AML-193 (cell line): Measurements from ENCODE around the gene MRPS17.

ENCODE experiments used
- DNase-seq, 2 experiments: peaks; one replicate each; lab custom pipeline; 2025; lab: John Stamatoyannopoulos, UW

The MRPS17 gene

DNA sequence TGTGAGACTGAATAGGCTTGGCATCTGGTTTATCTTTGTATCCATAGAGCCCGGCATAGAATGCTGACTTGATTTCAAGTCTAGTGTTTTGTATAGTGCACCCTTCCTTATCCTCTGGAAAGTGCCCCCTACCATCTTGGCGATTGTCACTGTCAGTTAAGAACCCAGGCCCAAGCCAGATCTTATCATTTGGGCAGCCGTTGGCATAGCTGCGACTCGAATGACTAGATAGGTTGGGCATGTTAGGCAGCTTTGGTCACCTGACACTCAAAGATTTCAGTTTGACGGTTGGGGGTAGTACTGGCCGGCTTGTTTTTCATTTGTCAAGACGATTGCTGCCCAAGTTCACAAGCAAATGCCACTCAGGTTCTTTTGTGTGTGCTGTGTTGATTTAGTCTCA is 19.3 kb downstream of the MRPS17 start:
- no peak for DNase-seq

DNA sequence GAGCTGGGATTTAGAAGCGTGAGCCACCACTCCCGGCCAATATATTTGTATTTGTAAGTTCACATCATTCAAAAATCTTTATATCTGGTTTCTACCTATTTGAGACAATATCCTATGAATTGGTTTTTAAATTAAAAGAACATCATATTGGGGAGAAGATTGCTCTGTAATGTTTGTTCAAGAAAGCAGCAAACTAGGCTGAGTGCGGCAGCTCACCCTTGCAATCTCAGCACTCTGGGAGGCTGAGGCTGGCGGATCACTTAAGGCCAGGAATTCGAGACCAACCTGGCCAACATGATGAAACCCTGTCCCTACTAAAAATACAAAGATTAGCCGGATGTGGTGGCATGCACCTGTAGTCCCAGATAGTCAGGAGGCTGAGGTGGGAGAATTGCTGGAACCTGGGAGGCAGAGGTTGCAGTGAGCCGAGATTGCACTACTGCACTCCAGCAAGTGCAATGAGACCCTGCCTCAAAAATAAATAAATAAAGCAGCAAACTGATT is 22.1 kb downstream of the MRPS17 start:
- DNase-seq, result no peak

DNA sequence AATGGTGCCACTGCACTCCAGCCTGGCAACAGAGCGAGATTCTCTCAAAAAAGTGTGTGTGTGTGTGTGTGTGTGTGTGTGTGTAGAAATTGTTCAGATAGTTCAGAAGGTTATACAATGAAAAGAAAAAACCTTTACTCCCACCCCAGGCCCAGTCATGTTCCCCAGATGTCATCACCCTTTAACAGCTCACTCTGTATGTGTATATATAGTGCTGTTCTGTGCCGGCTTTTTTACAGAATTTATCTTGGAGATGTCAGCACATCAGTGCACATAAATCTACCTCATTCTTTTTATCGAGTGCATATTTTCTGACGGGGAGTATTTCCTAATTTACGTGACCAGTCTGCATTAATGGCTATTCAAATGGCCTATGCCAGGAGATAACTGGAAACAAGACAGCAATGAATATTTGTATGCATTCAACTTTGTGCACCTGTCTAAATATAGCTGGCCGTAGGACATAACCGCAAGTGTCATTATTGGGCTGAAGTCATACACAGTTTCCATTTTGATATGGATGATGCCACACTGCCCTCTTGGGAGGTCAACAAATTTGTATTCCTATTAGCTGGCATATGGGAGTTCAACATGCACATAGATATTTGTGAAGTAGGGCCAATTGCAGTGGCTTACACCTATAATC is 24.4 kb downstream of the MRPS17 start:
- DNase-seq, result no peak

DNA sequence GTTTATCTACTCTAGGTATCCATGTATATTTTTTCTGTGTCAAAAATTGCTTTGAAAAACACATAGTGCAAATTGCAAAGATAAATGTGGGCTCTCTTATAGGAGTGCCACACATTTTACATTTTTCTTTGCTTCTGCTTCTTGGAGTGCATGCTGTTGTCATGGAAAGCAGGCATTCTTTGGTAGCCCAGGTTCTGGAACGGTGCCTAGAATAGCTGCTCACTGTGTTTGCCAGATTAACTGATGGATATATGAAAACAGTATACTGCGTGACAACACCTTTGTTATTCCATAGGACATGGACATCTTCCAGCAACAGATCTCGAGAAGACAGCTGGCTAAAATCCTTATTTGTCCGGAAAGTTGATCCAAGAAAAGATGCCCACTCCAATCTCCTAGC is 26.2 kb downstream of the MRPS17 start:
- no peak for DNase-seq

DNA sequence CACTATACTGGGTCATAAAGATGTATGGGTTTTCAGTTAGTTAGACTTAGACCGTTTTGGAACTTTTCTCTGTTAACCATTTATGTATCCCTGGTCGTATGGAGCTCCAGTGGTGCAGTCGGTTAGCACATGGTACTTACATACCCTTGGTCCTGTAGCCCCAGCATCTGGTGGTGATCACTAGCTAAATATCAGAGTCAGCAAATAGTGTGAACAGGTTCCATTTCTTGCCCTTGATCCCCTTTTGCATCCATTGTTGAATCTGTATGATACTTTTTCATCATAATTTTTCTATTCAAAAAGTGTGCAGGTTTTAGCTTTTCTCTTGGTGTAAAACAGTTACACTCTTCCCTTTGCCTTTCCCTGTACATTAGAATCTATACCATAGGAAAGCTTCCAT is 28.6 kb downstream of the MRPS17 start:
- no peak for DNase-seq

DNA sequence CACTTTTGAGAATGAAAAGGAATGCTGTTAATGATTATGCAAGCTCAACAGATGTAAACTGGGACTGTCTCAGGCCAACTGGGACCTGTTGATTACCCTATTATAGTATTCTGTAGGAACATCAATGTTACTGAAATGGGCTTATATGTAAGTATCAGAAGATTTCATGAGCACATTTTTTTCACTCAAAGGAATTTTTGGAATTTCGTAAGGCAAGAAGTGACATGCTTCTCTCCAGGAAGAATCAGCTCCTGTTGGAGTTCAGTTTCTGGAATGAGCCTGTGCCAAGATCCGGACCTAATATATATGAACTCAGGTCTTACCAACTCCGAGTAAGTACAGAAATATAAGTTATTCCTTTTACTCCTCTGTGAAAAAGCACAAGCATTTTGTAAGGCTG is 31.9 kb downstream of the MRPS17 start:
- no peak for DNase-seq

DNA sequence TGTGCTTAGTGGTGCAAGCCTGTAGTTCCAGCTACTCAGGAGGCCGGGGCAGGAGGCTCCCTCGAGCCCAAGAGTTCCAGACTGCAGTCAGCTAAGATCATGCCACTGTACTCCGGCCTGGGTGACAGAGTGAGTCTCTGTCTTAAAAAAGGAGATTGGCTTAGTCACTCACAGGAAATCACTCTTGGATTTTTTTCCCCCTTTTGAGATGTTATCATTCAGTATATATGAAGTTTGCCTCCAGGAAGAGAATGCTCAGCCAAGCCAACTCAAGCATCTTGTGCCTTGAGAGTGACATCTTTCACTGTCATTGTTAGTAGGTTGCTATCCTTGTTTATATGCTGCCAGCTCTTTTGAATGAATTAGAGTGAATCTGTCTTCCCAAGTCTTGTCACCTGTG is 40.7 kb downstream of the MRPS17 start:
- DNase-seq, result no peak

DNA sequence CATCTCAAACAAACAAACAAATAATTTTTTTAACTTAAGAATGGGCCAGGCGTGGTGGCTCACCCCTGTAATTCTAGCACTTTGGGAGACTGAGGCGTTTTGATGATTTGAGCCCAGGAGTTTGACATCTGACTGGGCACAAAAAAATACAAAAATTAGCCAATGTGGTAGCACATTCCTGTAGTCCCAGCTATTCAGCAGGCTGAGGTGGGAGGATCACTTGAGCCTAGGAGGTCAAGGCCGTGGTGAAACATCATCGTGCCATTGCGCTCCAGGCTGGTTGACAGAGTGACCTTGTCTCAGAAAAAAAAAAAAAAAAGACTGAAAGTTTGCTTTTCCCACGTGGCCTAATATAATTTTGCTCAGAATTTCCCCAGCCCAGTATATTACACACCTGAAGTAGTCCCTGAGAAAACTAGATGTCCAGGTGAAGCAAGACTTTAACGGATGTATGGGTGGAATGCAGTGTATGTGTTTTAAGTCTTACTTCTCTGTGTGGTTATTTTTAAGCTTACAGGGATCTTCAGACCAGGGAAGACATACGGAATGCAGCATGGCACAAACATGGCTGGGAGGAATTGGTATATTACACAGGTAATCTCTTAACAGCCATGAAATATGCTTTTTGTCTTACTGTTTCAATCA is 45.3 kb downstream of the MRPS17 start:
- no peak for DNase-seq

DNA sequence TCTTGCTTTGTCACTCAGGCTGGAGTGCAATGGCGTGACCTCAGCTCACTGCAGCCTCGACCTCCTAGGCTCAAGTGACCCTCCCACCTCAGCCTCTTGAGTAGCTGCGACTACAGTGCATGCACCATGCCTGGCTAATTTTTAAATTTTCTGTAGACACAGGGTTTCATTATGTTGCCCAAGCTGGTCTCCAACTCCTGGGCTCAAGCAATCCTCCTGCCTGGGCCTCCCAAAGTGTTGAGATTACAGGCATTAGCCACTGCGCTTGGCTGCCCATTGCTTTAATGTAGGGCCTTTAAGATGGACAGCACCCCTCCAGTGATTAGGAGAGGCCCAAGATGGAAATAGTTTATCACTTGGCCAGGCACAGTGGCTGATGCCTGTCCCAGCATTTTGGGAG is 52.1 kb downstream of the MRPS17 start:
- DNase-seq, result no peak
